H1 (cell line): ENCODE results near the gene SLC4A1. TPM values are rescaled to one million over a fixed set of nuclear protein-coding genes. Genes with fewer than 3 reads are reported as not detected.
A peak's percentile ranks its signal among the peaks of the same experiment; 100 is the strongest.

Source experiments
- CTCF ChIA-PET: fragments of 300-600 bp; sonication (Branson Sonifier 250); formaldehyde crosslinking; loops from one replicate; lab custom pipeline; 2021; ENCODE audit not compliant: partially characterized antibody; lab: Charles Lee
- POLR2A ChIA-PET: fragments of 300-600 bp; sonication (Branson Sonifier 250); formaldehyde crosslinking; loops from one replicate; lab custom pipeline; 2021; ENCODE audit warnings: inconsistent platforms; ENCODE audit not compliant: partially characterized antibody; lab: Charles Lee
- DNase-seq, 2 experiments: peaks; one replicate each; pipeline versions ENCODE4 v3.0.0 to v3.0.0-alpha.2; 2010 to 2022; ENCODE audit warnings: low spot score in 2 of 2, low read depth in 1 of 2, mixed read lengths in 1 of 2
- FAIRE-seq: peaks from 2 replicates; lab custom pipeline; 2011; peaks lifted over from hg19 to GRCh38; lab: Jason Lieb, UNC
- H2AFZ ChIP-seq: 2 replicates; pipeline ENCODE4 v1.8.1; 2012; ENCODE audit warnings: low read length, inconsistent platforms
- H2AK5ac ChIP-seq: 2 replicates; pipeline ENCODE4 v1.6.1; 2013; ENCODE audit warnings: low read depth, low read length
- H2BK120ac ChIP-seq: replicated peaks from 2 replicates; pipeline ENCODE3; 2013; ENCODE audit warnings: low read depth, low read length, inconsistent platforms
- H2BK12ac ChIP-seq: 2 replicates; pipeline ENCODE4 v1.6.1; 2013; ENCODE audit warnings: low read depth, low read length
- H2BK15ac ChIP-seq: 2 replicates; pipeline ENCODE4 v1.6.1; 2013; ENCODE audit warnings: low read length
- H2BK20ac ChIP-seq: 2 replicates; pipeline ENCODE4 v1.6.1; 2013; ENCODE audit warnings: low read length
- H2BK5ac ChIP-seq: 2 replicates; pipeline ENCODE4 v1.6.1; 2013; ENCODE audit warnings: low read depth, low read length
- H3K14ac ChIP-seq: 2 replicates; pipeline ENCODE4 v1.6.1; 2013; ENCODE audit warnings: inconsistent platforms; ENCODE audit not compliant: insufficient read length
- H3K18ac ChIP-seq: 2 replicates; pipeline ENCODE4 v1.6.1; 2013; ENCODE audit warnings: low read length; ENCODE audit errors: extremely low read depth
- H3K23ac ChIP-seq: 2 replicates; pipeline ENCODE4 v1.6.1; 2013; ENCODE audit warnings: inconsistent platforms; ENCODE audit not compliant: insufficient read length
- H3K23me2 ChIP-seq: 2 replicates; pipeline ENCODE4 v1.6.1; 2013; ENCODE audit warnings: low read depth, low read length
- H3K27ac ChIP-seq: 2 replicates; pipeline ENCODE4 v1.6.1; 2011; ENCODE audit warnings: low read depth, low read length, inconsistent platforms
- H3K27me3 ChIP-seq, 4 experiments: replicated peaks in 1 of 4; 1 replicate in 1 of 4; 2 replicates in 3 of 4; pipeline versions ENCODE4 v1.6.1 to v1.8.1; 2011 to 2013; ENCODE audit warnings: low read length in 3 of 4, mild to moderate bottlenecking in 3 of 4, inconsistent platforms in 2 of 4, mixed read lengths in 2 of 4, moderate library complexity in 1 of 4; ENCODE audit not compliant: control insufficient read depth in 3 of 4, insufficient read depth in 3 of 4; ENCODE audit errors: extremely low read depth in 1 of 4
- H3K36me3 ChIP-seq, 4 experiments: 2 replicates each; pipeline versions ENCODE4 v1.6.1 to v1.8.1; 2011 to 2013; ENCODE audit warnings: mild to moderate bottlenecking in 4 of 4, low read length in 3 of 4, moderate library complexity in 2 of 4, control low read depth in 1 of 4, inconsistent platforms in 1 of 4; ENCODE audit not compliant: insufficient read depth in 4 of 4, control insufficient read depth in 2 of 4
- H3K4ac ChIP-seq: replicated peaks from 2 replicates; pipeline ENCODE3; 2013; ENCODE audit warnings: low read length, low read depth, mixed read lengths, inconsistent platforms; ENCODE audit not compliant: insufficient read length
- H3K4me1 ChIP-seq, 4 experiments: replicated peaks in 1 of 4; 1 replicate in 1 of 4; 2 replicates in 3 of 4; pipeline versions ENCODE4 v1.6.1 to v1.8.1; 2011 to 2013; ENCODE audit warnings: low read length in 3 of 4, inconsistent platforms in 2 of 4, mixed read lengths in 1 of 4; ENCODE audit not compliant: insufficient read depth in 4 of 4, control insufficient read depth in 3 of 4
- H3K4me2 ChIP-seq, 2 experiments: 2 replicates each; pipeline versions ENCODE4 v1.6.1 to v1.8.1; 2011 to 2013; ENCODE audit warnings: low read depth in 2 of 2, low read length in 2 of 2, control low read depth in 1 of 2, inconsistent platforms in 1 of 2, mild to moderate bottlenecking in 1 of 2; ENCODE audit not compliant: insufficient read depth in 1 of 2
- H3K4me3 ChIP-seq, 4 experiments: fragments of 200-600, 300-600 bp in 1 of 4; sonication (generic), shearing (Covaris generic), sonication (Bioruptor Twin) in 1 of 4; 2 replicates each; pipeline versions ENCODE4 v1.5.1 to v1.8.1; 2011 to 2016; ENCODE audit warnings: low read length in 4 of 4, low read depth in 3 of 4, control low read depth in 2 of 4, inconsistent platforms in 2 of 4, mild to moderate bottlenecking in 2 of 4, mixed read lengths in 1 of 4, moderate library complexity in 1 of 4; ENCODE audit not compliant: insufficient read depth in 2 of 4; ENCODE audit errors: extremely low read depth in 1 of 4
- H3K56ac ChIP-seq: replicated peaks from 2 replicates; pipeline ENCODE3; 2013; ENCODE audit warnings: low read depth, mild to moderate bottlenecking, mixed read lengths, low read length, inconsistent platforms; ENCODE audit not compliant: insufficient read length
- H3K79me1 ChIP-seq: 2 replicates; pipeline ENCODE4 v1.6.1; 2013; ENCODE audit warnings: low read depth, low read length, control low read depth
- H3K79me2 ChIP-seq, 2 experiments: 2 replicates each; pipeline versions ENCODE4 v1.6.1 to v1.8.1; 2012 to 2013; ENCODE audit warnings: low read length in 2 of 2, mild to moderate bottlenecking in 2 of 2, inconsistent platforms in 1 of 2; ENCODE audit not compliant: insufficient read depth in 2 of 2, control insufficient read depth in 1 of 2
- H3K9ac ChIP-seq, 4 experiments: replicated peaks in 1 of 4; 1 replicate in 1 of 4; 2 replicates in 3 of 4; pipeline versions ENCODE4 v1.6.1 to v1.8.1; 2011 to 2013; ENCODE audit warnings: low read depth in 3 of 4, low read length in 3 of 4, control low read depth in 2 of 4, mild to moderate bottlenecking in 2 of 4, moderate library complexity in 2 of 4, inconsistent platforms in 1 of 4; ENCODE audit errors: extremely low read depth in 1 of 4
- H3K9me3 ChIP-seq, 2 experiments: 2 replicates each; pipeline versions ENCODE4 v1.6.1 to v1.8.1; 2012 to 2013; ENCODE audit warnings: mild to moderate bottlenecking in 2 of 2, moderate library complexity in 2 of 2, control low read depth in 1 of 2, inconsistent platforms in 1 of 2, low read depth in 1 of 2, low read length in 1 of 2, mixed read lengths in 1 of 2; ENCODE audit not compliant: insufficient read depth in 2 of 2
- H4K20me1 ChIP-seq, 2 experiments: replicated peaks in 1 of 2; 2 replicates each; pipeline versions ENCODE3 to v1.8.1; 2011 to 2013; ENCODE audit warnings: inconsistent platforms in 2 of 2, low read length in 2 of 2, mild to moderate bottlenecking in 1 of 2; ENCODE audit not compliant: insufficient read depth in 2 of 2, control insufficient read depth in 1 of 2
- H4K5ac ChIP-seq: 2 replicates; pipeline ENCODE4 v1.6.1; 2013; ENCODE audit warnings: low read length, low read depth, mixed read lengths, inconsistent platforms; ENCODE audit not compliant: insufficient read length
- H4K8ac ChIP-seq: 2 replicates; pipeline ENCODE4 v1.8.0; 2013; ENCODE audit warnings: mild to moderate bottlenecking, moderate library complexity, low read length, inconsistent platforms; ENCODE audit not compliant: insufficient read depth; ENCODE audit errors: extremely low read depth
- H4K91ac ChIP-seq: replicated peaks from 2 replicates; pipeline ENCODE3; 2013; ENCODE audit warnings: low read length, mixed read lengths, inconsistent platforms; ENCODE audit not compliant: insufficient read length
- WGBS, 2 experiments: shearing (Covaris generic) in 1 of 2; methylation state at CpG; one replicate each; pipeline versions ENCODE4 v1.1.6 to v1.1.7; 2013 to 2015; ENCODE audit warnings: low lambda C conversion rate in 2 of 2, mixed read lengths in 2 of 2, inconsistent platforms in 1 of 2, low coverage in 1 of 2, missing lambda C conversion rate in 1 of 2; ENCODE audit not compliant: insufficient replicate concordance in 2 of 2, insufficient coverage in 1 of 2, insufficient read length in 1 of 2; ENCODE audit errors: extremely low coverage in 1 of 2, missing lambda C conversion rate in 1 of 2; 5-methylcytosine and 5-hydroxymethylcytosine counted together
- polyA plus RNA-seq, 7 experiments: library from polyadenylated mRNA; depleted of rRNA in 3 of 7; stranded (reverse) in 5 of 7; unstranded in 2 of 7; fragments of >200 nt in 5 of 7; fragments of 200-250 nt in 2 of 7; gene quantifications; 1 replicate in 5 of 7; 2 replicates in 1 of 7; 4 replicates in 1 of 7; pipeline versions ENCODE4 v1.2.1 to v1.2.3, GENCODE V29; 2011 to 2013; ENCODE audit warnings: missing spikeins in 2 of 7, mixed read lengths in 2 of 7
- total RNA-seq: library from RNA; stranded (reverse); fragmentation: NEBNext Ultra II Directional; extraction: Animal tissue kit (Norgen Biotek cat#: 25700); gene quantifications from 2 replicates; pipeline ENCODE4 v1.2.1, GENCODE V29; 2021

The SLC4A1 gene
- total and polyA plus RNA-seq, 2 of the 8 experiments (the other 6 are each of a cell fraction or from before 2014, with no cell fraction given): 0.08 TPM; not detected in 1

DNA sequence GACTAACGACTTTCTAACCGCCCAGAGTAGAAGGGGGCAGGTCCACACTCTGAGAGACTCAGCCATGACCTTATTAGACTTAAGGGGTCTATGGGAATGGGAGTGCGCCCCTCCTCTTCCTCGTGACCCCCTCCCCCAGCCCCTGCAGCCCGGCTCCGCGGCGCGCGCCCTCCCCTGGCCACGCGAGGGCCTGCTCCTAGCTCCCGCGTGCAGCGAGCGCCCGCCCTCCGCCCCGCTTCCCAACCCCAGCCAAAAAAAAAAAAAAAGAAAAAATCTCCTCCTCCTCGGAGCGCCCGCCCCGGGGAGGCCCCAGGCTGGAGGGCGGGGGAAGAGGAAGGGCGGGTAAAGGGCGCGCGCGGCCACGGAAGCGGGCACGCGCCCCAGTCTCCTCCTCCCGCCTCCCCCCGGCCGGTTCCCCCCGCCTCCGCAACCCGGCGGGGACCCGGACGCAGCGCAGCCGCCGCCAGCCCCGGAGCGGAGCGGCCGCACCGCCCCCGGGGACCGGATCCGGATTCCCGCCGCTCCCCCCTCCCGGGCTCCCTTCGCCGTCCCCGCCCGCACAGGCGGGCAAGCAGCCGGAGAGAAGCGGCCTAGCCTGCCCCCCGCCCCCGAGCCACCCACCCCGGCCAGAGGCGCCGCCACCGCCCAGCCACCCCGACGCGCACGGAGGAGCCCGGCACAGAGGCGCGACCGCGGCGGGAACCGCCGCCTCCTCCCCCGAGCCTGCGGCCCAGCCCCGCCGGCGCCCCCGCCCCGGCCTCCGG lies 49.4 kb downstream of the SLC4A1 start:
- Histone ChIP-seq H3K23ac (no peak overlapping the region), H2AFZ (no peak overlapping the region), H3K18ac (peak overlapping the region; percentile 25; the same call in 1 of the 2 replicates), H3K9me3 (no peaks in the 10 kb centered on the region), H3K4me1 (peaks cover 4 to 21% (median 5%) of the 10 kb centered on the region in 4 experiments; a peak in 6 of 7 replicates), H4K5ac (peak overlapping the region; percentile 93), H4K91ac (peak overlapping the region; percentile 88), H2BK20ac (no peak overlapping the region), H3K4ac (peak overlapping the region; percentile 98), H2BK15ac (peak overlapping the region; percentile 37; the same call in 1 of the 2 replicates), H3K9ac (peak overlapping the region; percentile 59 to 96 (median 88)), H3K27ac (peak overlapping the region; percentile 76; the same call in 1 of the 2 replicates), H3K56ac (peak overlapping the region; percentile 56), H3K4me2 (peak overlapping the region; percentile 87 to 98), H3K79me1 (peaks cover 9% of the 10 kb centered on the region), H3K27me3 (no peaks in the 10 kb centered on the region), H3K23me2 (peaks cover 21% of the 10 kb centered on the region), H3K79me2 (peaks cover 11 to 23% of the 10 kb centered on the region in 2 experiments), H2BK120ac (peak overlapping the region; percentile 51), H4K8ac (peak overlapping the region; percentile 29), H3K14ac (no peak overlapping the region), H4K20me1 (peaks cover 0 to 8% of the 10 kb centered on the region in 2 experiments), H2BK12ac (peak overlapping the region; percentile 92; the same call in 1 of the 2 replicates), H2AK5ac (no peak overlapping the region), H3K36me3 (peaks cover 20 to 33% (median 29%) of the 10 kb centered on the region in 4 experiments; a peak in 7 of 8 replicates), H2BK5ac (peak overlapping the region; percentile 97), H3K4me3 (peak overlapping the region; percentile 67 to 100 (median 84))
- ChIA-PET POLR2A (interaction anchor here (0.6 to 4.9 kb wide), 12 partner anchors 8 to 133 kb away, joined by 3 to 58 read pairs (median 4); partner anchors contain the start of gene SLC25A39), CTCF (interaction anchor here (0.6 to 2.3 kb wide), 11 partner anchors 10 to 133 kb away, joined by 3 to 10 read pairs (median 3); partner anchors contain the start of gene GRN)
- peak in 1 of 2 experiments; percentile 83 for DNase-seq
- no peak for FAIRE-seq
- 4% methylated on average over 2 of the region's 89 CpGs; no CpG with 5 or more reads in 1 of the 2 experiments for WGBS, 2 experiments
